Measurements from ENCODE around the gene MOB3A.

DNA sequence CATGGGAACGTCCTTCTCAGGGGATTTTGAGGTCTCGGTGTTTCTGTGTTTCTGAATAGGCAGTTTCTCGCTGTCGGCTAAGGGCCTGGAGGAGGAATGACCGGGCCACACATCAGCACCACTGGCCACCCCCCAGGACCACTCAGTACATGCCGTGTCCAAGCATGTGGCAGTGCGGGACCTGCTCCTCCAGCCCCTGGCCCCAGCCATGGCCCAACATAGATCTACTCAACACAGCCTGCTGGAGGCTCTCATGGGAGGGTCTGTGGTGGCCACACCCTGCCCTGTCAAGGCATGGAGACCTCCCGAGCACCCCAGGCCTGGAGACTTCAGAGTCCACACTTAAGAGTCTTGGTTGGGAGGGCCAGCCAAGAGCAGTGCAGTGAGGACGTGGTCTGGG, 18.1 kb upstream of the MOB3A start:
- TF ChIP-seq ZNF274 (IDR thresholded peaks at IDR 0.05; ENCODE audit: low read depth, low read length), result no peak
- no peak for TF ChIP-seq SUZ12 (IDR thresholded peaks at IDR 0.05; ENCODE audit: extremely low read depth, insufficient read depth, insufficient read length)
- TF ChIP-seq YY1 (IDR thresholded peaks at IDR 0.05; ENCODE audit: insufficient read depth, insufficient read length), result no peak
